GM12878 (cell line): ENCODE data around the gene TOM1L2. TPM values are rescaled to one million over a fixed set of nuclear protein-coding genes. Genes with fewer than 3 reads are reported as not detected.
A peak's percentile ranks its signal among the peaks of the same experiment; 100 is the strongest.

Source experiments
- ATAC-seq: fragments of 200-7000 bp; cut with Tn5 transposase; 3 replicates; pipeline ENCODE4 v1.9.1; 2020; ENCODE audit warnings: mild to moderate bottlenecking, moderate library complexity
- BruUV-seq: library from RNA; stranded (reverse); fragments of 400-500 nt; replicated peaks from 2 replicates; lab custom pipeline; 2021; lab: Mats Ljungman, UMichigan
- CTCF ChIA-PET: fragments of 300-600 bp; sonication (Branson Sonifier 250); formaldehyde crosslinking; extraction: SDS; loops from one replicate; lab custom pipeline; 2021; ENCODE audit warnings: inconsistent platforms; lab: Yijun Ruan, JAX
- POLR2A ChIA-PET: fragments of 350-600 bp; formaldehyde crosslinking; extraction: SDS; loops from one replicate; lab custom pipeline; 2021; ENCODE audit warnings: inconsistent platforms; lab: Charles Lee
- RAD21 ChIA-PET: fragments of 300-600 bp; sonication (Branson Sonifier 250); formaldehyde crosslinking; loops from one replicate; lab custom pipeline; 2023; ENCODE audit warnings: antibody characterized with exemption; ENCODE audit not compliant: unreplicated experiment; lab: Charles Lee
- SMC1A ChIA-PET: fragments of 300-600 bp; sonication (Branson Sonifier 250); formaldehyde crosslinking; loops from one replicate; lab custom pipeline; 2023; ENCODE audit not compliant: unreplicated experiment, uncharacterized antibody; lab: Charles Lee
- DNase-seq: peaks from one replicate; pipeline ENCODE4 v3.0.0-alpha.2; 2011; ENCODE audit warnings: low read depth, low spot score
- FAIRE-seq: peaks from 3 replicates; lab custom pipeline; 2011; peaks lifted over from hg19 to GRCh38; lab: Jason Lieb, UNC
- H2AFZ ChIP-seq: 2 replicates; pipeline ENCODE4 v1.6.0; 2011; ENCODE audit warnings: low read depth, low read length, control low read depth; ENCODE audit not compliant: control insufficient read depth
- H3K27ac ChIP-seq: 2 replicates; pipeline ENCODE4 v1.5.1; 2011; ENCODE audit warnings: control low read depth; ENCODE audit not compliant: control insufficient read depth, insufficient read depth
- H3K27me3 ChIP-seq, 2 experiments: replicated peaks in 1 of 2; 2 replicates each; pipeline versions ENCODE4 v1.6.0 to v1.6.1; 2011; ENCODE audit warnings: low read length in 1 of 2; ENCODE audit not compliant: control insufficient read depth in 2 of 2, insufficient read depth in 2 of 2
- H3K36me3 ChIP-seq, 2 experiments: 2 replicates each; pipeline ENCODE4 v1.5.1; 2011; ENCODE audit warnings: low read length in 1 of 2; ENCODE audit not compliant: control insufficient read depth in 2 of 2, insufficient read depth in 2 of 2
- H3K4me1 ChIP-seq: 2 replicates; pipeline ENCODE4 v1.6.1; 2011; ENCODE audit warnings: mild to moderate bottlenecking, low read length, moderate library complexity, mixed read lengths; ENCODE audit not compliant: control insufficient read depth, insufficient read depth
- H3K4me2 ChIP-seq: 2 replicates; pipeline ENCODE4 v1.6.0; 2011; ENCODE audit warnings: control low read depth; ENCODE audit not compliant: control insufficient read depth, insufficient read depth
- H3K4me3 ChIP-seq: fragments of 200-600 bp; sonication (generic); 2 replicates; pipeline ENCODE4 v1.5.1; 2016
- H3K79me2 ChIP-seq: 2 replicates; pipeline ENCODE4 v1.6.0; 2011; ENCODE audit warnings: low read length; ENCODE audit not compliant: control insufficient read depth, insufficient read depth
- H3K9ac ChIP-seq: 2 replicates; pipeline ENCODE4 v1.8.0; 2011; ENCODE audit warnings: low read length, control low read depth, mixed read lengths; ENCODE audit not compliant: control insufficient read depth, insufficient read depth
- H3K9me3 ChIP-seq: replicated peaks from 3 replicates; pipeline ENCODE4 v1.5.1; 2011; ENCODE audit warnings: mild to moderate bottlenecking, low read length; ENCODE audit not compliant: control insufficient read depth, insufficient read depth
- H4K20me1 ChIP-seq: 2 replicates; pipeline ENCODE4 v1.6.0; 2011; ENCODE audit not compliant: control insufficient read depth, insufficient read depth
- CBX5 ChIP-seq: sonication (generic); IDR thresholded peaks from 2 replicates; pipeline ENCODE4 v1.6.1; 2016; ENCODE audit warnings: low read depth, moderate library complexity, mild to moderate bottlenecking, inconsistent platforms
- CEBPB ChIP-seq, 2 experiments: fragments of 150-350 bp in 1 of 2; IDR thresholded peaks; 2 replicates each; pipeline ENCODE4 v1.6.1; 2012 to 2014; ENCODE audit warnings: low read depth in 2 of 2, low read length in 2 of 2, borderline replicate concordance in 1 of 2, inconsistent platforms in 1 of 2
- EZH2 ChIP-seq: IDR thresholded peaks from 2 replicates; pipeline ENCODE4 v1.6.1; 2012; ENCODE audit warnings: low read depth, mild to moderate bottlenecking, control low read depth, inconsistent platforms, low read length, borderline replicate concordance; ENCODE audit not compliant: control insufficient read depth
- IKZF1 ChIP-seq: fragments of 450-650 bp; conservative IDR thresholded peaks from 2 replicates; pipeline ENCODE4 v1.6.1; 2017; ENCODE audit warnings: antibody characterized with exemption, mild to moderate bottlenecking
- IKZF2 ChIP-seq, 2 experiments: fragments of 450-650 bp; IDR thresholded peaks; 2 replicates each; pipeline ENCODE4 v1.6.1; 2017; ENCODE audit warnings: mild to moderate bottlenecking in 2 of 2, moderate library complexity in 2 of 2
- JUND ChIP-seq: IDR thresholded peaks from 2 replicates; pipeline ENCODE4 v1.6.1; 2012; ENCODE audit warnings: low read depth, mild to moderate bottlenecking, low read length, improper control_type of control experiment, moderate library complexity
- MLLT1 ChIP-seq: fragments of 450-650 bp; IDR thresholded peaks from 2 replicates; pipeline ENCODE4 v1.6.1; 2016; ENCODE audit warnings: mild to moderate bottlenecking
- MTA3 ChIP-seq: IDR thresholded peaks from 2 replicates; pipeline ENCODE4 v1.6.1; 2012; ENCODE audit warnings: low read length, inconsistent platforms, borderline replicate concordance
- POLR2AphosphoS5 ChIP-seq: IDR thresholded peaks from 2 replicates; pipeline ENCODE4 v1.6.1; 2011; ENCODE audit warnings: mild to moderate bottlenecking, low read length, inconsistent platforms
- RB1 ChIP-seq: fragments of 450-650 bp; formaldehyde crosslinking; IDR thresholded peaks from 2 replicates; pipeline ENCODE4 v1.6.1; 2017; ENCODE audit warnings: mild to moderate bottlenecking, borderline replicate concordance
- RBBP5 ChIP-seq: fragments of 200-600 bp; sonication (generic); conservative IDR thresholded peaks from 2 replicates; pipeline ENCODE4 v1.6.1; 2016
- RUNX3 ChIP-seq: IDR thresholded peaks from 2 replicates; pipeline ENCODE4 v1.6.1; 2012; ENCODE audit warnings: low read length, inconsistent platforms
- SMC3 ChIP-seq: IDR thresholded peaks from 2 replicates; pipeline ENCODE4 v1.6.1; 2011; ENCODE audit warnings: low read length, improper control_type of control experiment, borderline replicate concordance
- SREBF2 ChIP-seq: IDR thresholded peaks from 2 replicates; pipeline ENCODE4 v1.6.1; 2012; ENCODE audit warnings: mild to moderate bottlenecking, low read length
- USF1 ChIP-seq: IDR thresholded peaks from 2 replicates; pipeline ENCODE4 v1.6.1; 2011; ENCODE audit warnings: borderline replicate concordance, low read depth, mild to moderate bottlenecking, moderate library complexity, mixed read lengths, low read length; ENCODE audit not compliant: insufficient read depth; ENCODE audit errors: extremely low read length
- ZBED1 ChIP-seq: IDR thresholded peaks from 2 replicates; pipeline ENCODE4 v1.6.1; 2016; ENCODE audit warnings: borderline replicate concordance
- WGBS: methylation state at CpG from one replicate; pipeline ENCODE4 v1.1.6; 2016; ENCODE audit warnings: low lambda C conversion rate; ENCODE audit not compliant: insufficient replicate concordance, insufficient coverage; ENCODE audit errors: missing lambda C conversion rate; 5-methylcytosine and 5-hydroxymethylcytosine counted together
- in situ Hi-C: fragments of 300-500 bp; cut with MboI; formaldehyde crosslinking; loops from 9 replicates; pipeline ENCODE4 v1.14.3; 2018; ENCODE audit warnings: mixed read lengths
- intact Hi-C: fragments of 100-400 bp; cut with micrococcal nuclease; formaldehyde crosslinking; loops from one replicate; pipeline ENCODE4 v1.14.2; 2022; ENCODE audit not compliant: unreplicated experiment
- polyA plus RNA-seq, 11 experiments: library from polyadenylated mRNA; depleted of rRNA in 4 of 11; unstranded in 6 of 11; stranded (reverse) in 5 of 11; fragments of >200 nt; fragmentation: Nextera tagmentation in 4 of 11; fragmentation: Illumina TruSeq in 1 of 11; extraction: Ambion mirVana in 4 of 11; extraction: Trizol in 1 of 11; gene quantifications; 1 replicate in 1 of 11; 2 replicates in 10 of 11; pipeline versions ENCODE4 v1.2.1 to v1.2.3, GENCODE V29; 2011 to 2016; ENCODE audit warnings: inconsistent platforms in 2 of 11, missing spikeins in 2 of 11, low read depth in 1 of 11
- total RNA-seq, 4 experiments: library from RNA; depleted of rRNA in 3 of 4; stranded (reverse); fragments of >200 nt in 3 of 4; fragmentation: Illumina TruSeq in 1 of 4; extraction: Trizol in 1 of 4; gene quantifications; 2 replicates each; pipeline versions ENCODE4 v1.2.1 to v1.2.3, GENCODE V29; 2013 to 2021
- TF ChIP-seq, protein P1 (sequence below): fragments of 450-650 bp; IDR thresholded peaks from 2 replicates; pipeline ENCODE4 v1.6.1; 2017; ENCODE audit warnings: antibody characterized with exemption, mild to moderate bottlenecking, moderate library complexity

TOM1L2 gene
- total and polyA plus RNA-seq, 10 of the 15 experiments (the other 5 are each of a cell fraction or from before 2014, with no cell fraction given) = 0.19 to 19.2 (median 8.1) TPM

DNA sequence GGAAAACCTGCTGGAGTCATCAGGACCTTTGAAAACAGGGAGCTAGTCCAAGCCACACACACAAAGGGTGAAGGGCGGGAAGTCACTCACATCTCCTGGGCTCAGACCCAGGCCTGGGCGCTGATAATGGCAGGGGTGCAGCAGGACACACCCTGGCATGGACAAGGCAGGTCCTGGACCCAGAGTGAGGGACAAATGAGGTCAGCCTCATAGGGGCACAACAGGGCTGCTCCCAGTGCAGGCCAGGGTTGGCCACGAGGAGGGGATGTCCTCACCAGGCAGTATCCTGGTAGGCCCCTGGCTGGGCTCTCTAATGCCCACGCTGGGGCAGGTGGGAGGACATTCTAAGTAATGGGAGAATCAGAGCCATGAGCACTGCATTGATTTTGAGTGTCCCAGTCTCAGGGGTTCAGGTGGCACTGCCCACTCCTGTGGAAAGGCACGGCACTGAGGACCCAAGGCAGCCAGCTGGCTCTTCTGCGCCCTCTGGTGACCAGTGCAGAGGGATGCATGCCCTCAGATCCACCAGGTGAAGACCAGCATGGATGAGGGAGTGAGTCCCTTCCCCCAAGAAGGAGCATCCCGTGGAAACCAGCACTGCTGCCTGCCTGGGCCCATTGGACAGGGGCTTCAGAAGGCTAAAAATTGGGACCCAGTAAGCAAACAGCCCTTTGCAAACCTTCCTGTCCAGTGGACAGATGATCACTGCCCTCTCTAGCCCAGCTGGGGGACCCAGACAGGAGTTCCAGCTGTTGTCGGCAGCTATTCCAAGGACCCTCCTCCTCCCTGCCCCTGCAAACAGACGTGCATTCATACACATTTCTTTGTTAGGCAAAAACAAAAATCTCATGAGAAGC, 112.1 kb downstream of the TOM1L2 start (continued):
- TF ChIP-seq USF1 (no peak), IKZF1 (peak; percentile 19; the same call in 1 of the 2 replicates), RBBP5 (no peak)
- TF ChIP-seq, all 136 proteins: peak for 14

GRCh38 chr17:17857496-17857895, 114.7 kb downstream of the TOM1L2 start:
- ChIA-PET SMC1A (interaction anchor here (0.6 to 1.0 kb wide), 3 partner anchors 19 to 177 kb away, joined by 3 to 4 read pairs (median 3); no protein-coding TSS in a partner anchor), RAD21 (no interaction called here), POLR2A (no interaction called here), CTCF (interaction anchor here (1.4 to 10.6 kb wide), 2 partner anchors 45 to 176 kb away, joined by 4 to 86 read pairs; no protein-coding TSS in a partner anchor)
- BruUV-seq = no TSS peak
- no peak for DNase-seq
- Histone ChIP-seq H3K4me1 (peaks cover 7% of the 10 kb centered on the region), H3K36me3 (no peaks in the 10 kb centered on the region), H3K4me2 (no peak overlapping the region), H3K27me3 (no peaks in the 10 kb centered on the region), H4K20me1 (no peaks in the 10 kb centered on the region; the same call in 1 of the 2 replicates), H3K9ac (no peak overlapping the region), H3K79me2 (no peaks in the 10 kb centered on the region), H3K4me3 (no peak overlapping the region), H2AFZ (no peak overlapping the region), H3K27ac (no peak overlapping the region), H3K9me3 (no peaks in the 10 kb centered on the region)
- intact Hi-C loops (no loop called here), in situ Hi-C loops (no loop called here)
- ATAC-seq = no peak
- 58% methylated on average over 4 of the region's 4 CpGs for WGBS
- no peak for FAIRE-seq
- TF ChIP-seq POLR2AphosphoS5 = no peak
- TF ChIP-seq RUNX3 = no peak
- TF ChIP-seq EZH2 = no peak
- no peak for TF ChIP-seq SMC3
- no peak for TF ChIP-seq SREBF2
- TF ChIP-seq MTA3 = no peak
- no peak for TF ChIP-seq IKZF2 (IDR thresholded peaks at IDR 0.05)
- TF ChIP-seq, protein P1, sequence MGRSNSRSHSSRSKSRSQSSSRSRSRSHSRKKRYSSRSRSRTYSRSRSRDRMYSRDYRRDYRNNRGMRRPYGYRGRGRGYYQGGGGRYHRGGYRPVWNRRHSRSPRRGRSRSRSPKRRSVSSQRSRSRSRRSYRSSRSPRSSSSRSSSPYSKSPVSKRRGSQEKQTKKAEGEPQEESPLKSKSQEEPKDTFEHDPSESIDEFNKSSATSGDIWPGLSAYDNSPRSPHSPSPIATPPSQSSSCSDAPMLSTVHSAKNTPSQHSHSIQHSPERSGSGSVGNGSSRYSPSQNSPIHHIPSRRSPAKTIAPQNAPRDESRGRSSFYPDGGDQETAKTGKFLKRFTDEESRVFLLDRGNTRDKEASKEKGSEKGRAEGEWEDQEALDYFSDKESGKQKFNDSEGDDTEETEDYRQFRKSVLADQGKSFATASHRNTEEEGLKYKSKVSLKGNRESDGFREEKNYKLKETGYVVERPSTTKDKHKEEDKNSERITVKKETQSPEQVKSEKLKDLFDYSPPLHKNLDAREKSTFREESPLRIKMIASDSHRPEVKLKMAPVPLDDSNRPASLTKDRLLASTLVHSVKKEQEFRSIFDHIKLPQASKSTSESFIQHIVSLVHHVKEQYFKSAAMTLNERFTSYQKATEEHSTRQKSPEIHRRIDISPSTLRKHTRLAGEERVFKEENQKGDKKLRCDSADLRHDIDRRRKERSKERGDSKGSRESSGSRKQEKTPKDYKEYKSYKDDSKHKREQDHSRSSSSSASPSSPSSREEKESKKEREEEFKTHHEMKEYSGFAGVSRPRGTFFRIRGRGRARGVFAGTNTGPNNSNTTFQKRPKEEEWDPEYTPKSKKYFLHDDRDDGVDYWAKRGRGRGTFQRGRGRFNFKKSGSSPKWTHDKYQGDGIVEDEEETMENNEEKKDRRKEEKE = no peak
- TF ChIP-seq CEBPB (IDR thresholded peaks at IDR 0.05; ENCODE audit: borderline replicate concordance in 1 of 2, low read depth in 2 of 2, low read length in 2 of 2) = no peak
- no peak for TF ChIP-seq ZBED1
- TF ChIP-seq CBX5 = no peak
- no peak for TF ChIP-seq JUND
- TF ChIP-seq MLLT1 = no peak
- no peak for TF ChIP-seq RB1
